Fibroblast of skin of abdomen (primary cell): ENCODE results near the gene SLC26A8. TPM values are rescaled to one million over a fixed set of nuclear protein-coding genes. Genes with fewer than 3 reads are reported as not detected.

Source experiments
- DNase-seq: peaks from one replicate; pipeline ENCODE4 v3.0.0-alpha.2; 2013
- polyA plus RNA-seq, 2 experiments: library from polyadenylated mRNA; unstranded; fragments of 120-200 nt; gene quantifications; one replicate each; pipeline ENCODE4 v1.2.1, GENCODE V29; 2013; ENCODE audit not compliant: insufficient read length in 2 of 2

Gene SLC26A8
- not detected for polyA plus RNA-seq (2013, experiment 1 of 2; ENCODE audit: insufficient read length)
- polyA plus RNA-seq (2013, experiment 2 of 2; ENCODE audit: insufficient read length): 0.11 TPM

- no peak for DNase-seq
Measured at GRCh38 chr6:36023996-36024795, at the start of gene SLC26A8. TSS of gene SLC26A8 (minus strand) at chr6:36024641. CDS start at chr6:36019707, 4,934 bp downstream.

GRCh38 chr6:36073587-36073986, 49.1 kb upstream of the SLC26A8 start:
- DNase-seq: no peak

- no peak for DNase-seq
Measured at GRCh38 chr6:36072681-36073080, 48.2 kb upstream of the SLC26A8 start.

GRCh38 chr6:36071714-36072113, 47.3 kb upstream of the SLC26A8 start:
- no peak for DNase-seq

GRCh38 chr6:36071281-36071680, 46.8 kb upstream of the SLC26A8 start:
- DNase-seq: no peak

GRCh38 chr6:36070252-36070651, 45.8 kb upstream of the SLC26A8 start:
- no peak for DNase-seq

GRCh38 chr6:36069573-36069972, 45.1 kb upstream of the SLC26A8 start:
- DNase-seq: no peak

GRCh38 chr6:36068586-36068985, 44.1 kb upstream of the SLC26A8 start:
- DNase-seq: no peak

GRCh38 chr6:36068012-36068392, 43.6 kb upstream of the SLC26A8 start:
- no peak for DNase-seq

GRCh38 chr6:36067374-36068011, 43.1 kb upstream of the SLC26A8 start:
- no peak for DNase-seq

- DNase-seq: no peak
Measured at GRCh38 chr6:36066817-36067216, 42.4 kb upstream of the SLC26A8 start.

GRCh38 chr6:36065916-36066315, 41.5 kb upstream of the SLC26A8 start:
- no peak for DNase-seq

- DNase-seq: no peak
Measured at GRCh38 chr6:36064770-36065396, 40.4 kb upstream of the SLC26A8 start.

- DNase-seq: no peak
Measured at GRCh38 chr6:36063318-36064060, 39.0 kb upstream of the SLC26A8 start.

GRCh38 chr6:36062247-36062646, 37.8 kb upstream of the SLC26A8 start:
- no peak for DNase-seq

GRCh38 chr6:36061236-36061635, 36.8 kb upstream of the SLC26A8 start:
- DNase-seq: no peak

- DNase-seq: no peak
Measured at GRCh38 chr6:36056178-36056577, 31.7 kb upstream of the SLC26A8 start.

GRCh38 chr6:36054956-36055355, 30.5 kb upstream of the SLC26A8 start:
- DNase-seq: no peak

GRCh38 chr6:36054415-36054814, 30.0 kb upstream of the SLC26A8 start:
- no peak for DNase-seq

- no peak for DNase-seq
Measured at GRCh38 chr6:36053878-36054277, 29.4 kb upstream of the SLC26A8 start.

- no peak for DNase-seq
Measured at GRCh38 chr6:36052097-36052496, 27.7 kb upstream of the SLC26A8 start.

GRCh38 chr6:36050947-36051710, 26.7 kb upstream of the SLC26A8 start:
- DNase-seq: no peak
